Osteoblast (primary cell): ENCODE data around the gene ZDHHC4. TPM values are rescaled to one million over a fixed set of nuclear protein-coding genes. Genes with fewer than 3 reads are reported as not detected.
A peak's percentile ranks its signal among the peaks of the same experiment; 100 is the strongest.

Experiments
- DNase-seq: peaks from one replicate; pipeline ENCODE4 v3.0.0; 2011; ENCODE audit warnings: low spot score, mixed read lengths; ENCODE audit not compliant: insufficient read length; ENCODE audit errors: missing footprints
- H2AFZ ChIP-seq: 2 replicates; pipeline ENCODE4 v1.6.0; 2011; ENCODE audit warnings: mild to moderate bottlenecking, low read length
- H3K27ac ChIP-seq: 2 replicates; pipeline ENCODE4 v1.5.1; 2011; ENCODE audit warnings: mild to moderate bottlenecking, low read depth, low read length, moderate library complexity
- H3K27me3 ChIP-seq: 2 replicates; pipeline ENCODE4 v1.6.0; 2012; ENCODE audit warnings: mild to moderate bottlenecking, control low read depth, inconsistent platforms, low read length, moderate library complexity; ENCODE audit not compliant: insufficient read depth
- H3K36me3 ChIP-seq: 2 replicates; pipeline ENCODE4 v1.5.1; 2011; ENCODE audit warnings: mild to moderate bottlenecking, low read length, control low read depth, moderate library complexity; ENCODE audit not compliant: insufficient read depth
- H3K4me1 ChIP-seq: 2 replicates; pipeline ENCODE4 v1.5.1; 2011; ENCODE audit warnings: mild to moderate bottlenecking, low read length, control low read depth, moderate library complexity; ENCODE audit not compliant: insufficient read depth
- H3K4me2 ChIP-seq: 2 replicates; pipeline ENCODE4 v1.6.0; 2011; ENCODE audit warnings: mild to moderate bottlenecking, low read length; ENCODE audit not compliant: insufficient read depth
- H3K4me3 ChIP-seq: fragments of 200-600 bp; sonication (generic); 3 replicates; pipeline ENCODE4 v1.5.1; 2012; ENCODE audit warnings: mild to moderate bottlenecking, low read length, inconsistent platforms; ENCODE audit not compliant: insufficient read depth
- H3K79me2 ChIP-seq: 2 replicates; pipeline ENCODE4 v1.6.0; 2012; ENCODE audit warnings: mild to moderate bottlenecking, low read length, control low read depth, inconsistent platforms; ENCODE audit not compliant: insufficient read depth
- H3K9me3 ChIP-seq: 2 replicates; pipeline ENCODE4 v1.5.1; 2011; ENCODE audit warnings: low read depth, low read length, control low read depth
- H4K20me1 ChIP-seq: 2 replicates; pipeline ENCODE4 v1.6.0; 2012; ENCODE audit warnings: mild to moderate bottlenecking, low read length, control low read depth; ENCODE audit not compliant: insufficient read depth
- CTCF ChIP-seq: IDR thresholded peaks from 2 replicates; pipeline ENCODE4 v1.5.1; 2011; ENCODE audit warnings: mild to moderate bottlenecking, low read depth, low read length, moderate library complexity; ENCODE audit errors: extremely low read depth
- total RNA-seq: library from RNA; depleted of rRNA; stranded (reverse); fragments of >200 nt; gene quantifications from 2 replicates; pipeline ENCODE4 v1.2.3, GENCODE V29; 2012

Gene ZDHHC4
- 51.0 and 61.6 TPM in 2 replicates for total RNA-seq

- Histone ChIP-seq H3K36me3 (peaks cover 23% of the 10 kb centered on the region), H3K27me3 (no peaks in the 10 kb centered on the region), H3K4me1 (peaks cover 2% of the 10 kb centered on the region), H3K9me3 (no peaks in the 10 kb centered on the region), H3K4me2 (peak within 1 kb of the TSS; percentile 84), H3K79me2 (no peaks in the 10 kb centered on the region), H3K27ac (peak within 1 kb of the TSS; percentile 88), H3K4me3 (peak within 1 kb of the TSS; percentile 92), H4K20me1 (no peaks in the 10 kb centered on the region), H2AFZ (peak within 1 kb of the TSS; percentile 88)
- peak; percentile 99 for DNase-seq
- TF ChIP-seq CTCF, result no peak
Observed at GRCh38 chr7:6577369-6578113, at the start of gene ZDHHC4. Gene ZDHHC4 (plus strand): TSS chr7:6577454. CDS start chr7:6580562, 3,108 bp downstream.

GRCh38 chr7:6528401-6529130 is 48.7 kb upstream of the ZDHHC4 start:
- H3K9me3 ChIP-seq, result no peaks in the 10 kb centered on the region
- H3K4me1 ChIP-seq, result no peaks in the 10 kb centered on the region
- H3K4me3 ChIP-seq, result no peak overlapping the region
- no peaks in the 10 kb centered on the region for H4K20me1 ChIP-seq
- H2AFZ ChIP-seq, result no peak overlapping the region
- TF ChIP-seq CTCF, result no peak
- no peaks in the 10 kb centered on the region for H3K36me3 ChIP-seq
- H3K27ac ChIP-seq, result no peak overlapping the region
- H3K79me2 ChIP-seq, result no peaks in the 10 kb centered on the region
- no peak overlapping the region for H3K4me2 ChIP-seq
- peaks cover 47% of the 10 kb centered on the region for H3K27me3 ChIP-seq
- peak; percentile 91 for DNase-seq

GRCh38 chr7:6529643-6530042 is 47.6 kb upstream of the ZDHHC4 start:
- H4K20me1 ChIP-seq, result no peaks in the 10 kb centered on the region
- H3K4me3 ChIP-seq, result no peak overlapping the region
- H3K79me2 ChIP-seq, result no peaks in the 10 kb centered on the region
- no peaks in the 10 kb centered on the region for H3K36me3 ChIP-seq
- H3K27ac ChIP-seq, result no peak overlapping the region
- no peak overlapping the region for H2AFZ ChIP-seq
- H3K4me1 ChIP-seq, result no peaks in the 10 kb centered on the region
- no peak for TF ChIP-seq CTCF
- no peaks in the 10 kb centered on the region for H3K9me3 ChIP-seq
- peaks cover 54% of the 10 kb centered on the region for H3K27me3 ChIP-seq
- no peak overlapping the region for H3K4me2 ChIP-seq
- peak; percentile 67 for DNase-seq
